HEK293T (cell line): ENCODE results near the gene OR10A3.
A peak's percentile ranks its signal among the peaks of the same experiment; 100 is the strongest.
"Not testable (repeated sequence)": the region's sequence is repeated elsewhere in the genome, so short reads cannot be mapped to it uniquely, and the experiment has no call there.

Experiments
- CTCF ChIA-PET: fragments of 350-600 bp; formaldehyde crosslinking; extraction: SDS; loops from one replicate; lab custom pipeline; 2021; ENCODE audit warnings: antibody characterized with exemption, inconsistent platforms; lab: Yijun Ruan, JAX
- POLR2A ChIA-PET: fragments of 350-600 bp; formaldehyde crosslinking; extraction: SDS; loops from one replicate; lab custom pipeline; 2020; ENCODE audit warnings: antibody characterized with exemption, inconsistent platforms; lab: Yijun Ruan, JAX
- DNase-seq: peaks from one replicate; pipeline ENCODE4 v3.0.0; 2012; ENCODE audit warnings: mixed read lengths; ENCODE audit errors: extremely low spot score
- ARNT ChIP-seq: fragments of 450-650 bp; IDR thresholded peaks from 2 replicates; pipeline ENCODE4 v1.6.1; 2017; ENCODE audit warnings: mild to moderate bottlenecking
- BHLHE40 ChIP-seq: fragments of 450-650 bp; IDR thresholded peaks from 2 replicates; pipeline ENCODE4 v1.6.1; 2016; ENCODE audit warnings: mild to moderate bottlenecking, moderate library complexity, borderline replicate concordance
- CTBP1 ChIP-seq: fragments of 450-650 bp; IDR thresholded peaks from 2 replicates; pipeline ENCODE4 v1.6.1; 2016; ENCODE audit warnings: borderline replicate concordance
- ELF4 ChIP-seq: fragments of 450-650 bp; IDR thresholded peaks from 2 replicates; pipeline ENCODE4 v1.6.1; 2017; ENCODE audit warnings: antibody characterized with exemption
- FOXA1 ChIP-seq: fragments of 450-650 bp; IDR thresholded peaks from 2 replicates; pipeline ENCODE4 v1.6.1; 2016; ENCODE audit warnings: mild to moderate bottlenecking
- FOXK2 ChIP-seq: fragments of 450-650 bp; IDR thresholded peaks from 2 replicates; pipeline ENCODE4 v1.6.1; 2016; ENCODE audit warnings: mild to moderate bottlenecking
- FOXM1 ChIP-seq: fragments of 450-650 bp; IDR thresholded peaks from 2 replicates; pipeline ENCODE4 v1.6.1; 2017; ENCODE audit warnings: mild to moderate bottlenecking, borderline replicate concordance
- HDGF ChIP-seq: fragments of 450-650 bp; IDR thresholded peaks from 2 replicates; pipeline ENCODE4 v1.6.1; 2017; ENCODE audit warnings: antibody characterized with exemption, borderline replicate concordance
- L3MBTL2 ChIP-seq: fragments of 450-650 bp; conservative IDR thresholded peaks from 2 replicates; pipeline ENCODE4 v1.6.1; 2016; ENCODE audit warnings: mild to moderate bottlenecking
- LEF1 ChIP-seq: fragments of 450-650 bp; IDR thresholded peaks from 2 replicates; pipeline ENCODE4 v1.6.1; 2017; ENCODE audit warnings: mild to moderate bottlenecking, borderline replicate concordance
- NFRKB ChIP-seq: fragments of 450-650 bp; IDR thresholded peaks from 2 replicates; pipeline ENCODE4 v1.6.1; 2016; ENCODE audit warnings: mild to moderate bottlenecking, moderate library complexity
- PKNOX1 ChIP-seq: fragments of 450-650 bp; IDR thresholded peaks from 2 replicates; pipeline ENCODE4 v1.6.1; 2016
- SP1 ChIP-seq: fragments of 450-650 bp; IDR thresholded peaks from 2 replicates; pipeline ENCODE4 v1.6.1; 2017
- SUZ12 ChIP-seq: fragments of 450-650 bp; IDR thresholded peaks from 2 replicates; pipeline ENCODE4 v1.6.1; 2016; ENCODE audit warnings: mild to moderate bottlenecking
- TARDBP ChIP-seq: fragments of 450-650 bp; IDR thresholded peaks from 2 replicates; pipeline ENCODE4 v1.6.1; 2016
- ZNF384 ChIP-seq: fragments of 450-650 bp; IDR thresholded peaks from 2 replicates; pipeline ENCODE4 v1.6.1; 2016

OR10A3 gene

GRCh38 chr11:7941608-7942007 is at the start of gene OR10A3:
Gene OR10A3, minus strand, starts transcription at chr11:7941708. Its CDS starts 2,188 bp downstream, at chr11:7939520.
- POLR2A ChIA-PET = no interaction called here
- CTCF ChIA-PET = no interaction called here
- DNase-seq = no peak
- no peak for TF ChIP-seq ELF4
- TF ChIP-seq TARDBP = no peak
- TF ChIP-seq L3MBTL2 = no peak
- no peak for TF ChIP-seq NFRKB
- no peak for TF ChIP-seq CTBP1
- no peak for TF ChIP-seq ARNT
- no peak for TF ChIP-seq BHLHE40
- TF ChIP-seq SP1 = no peak
- TF ChIP-seq SUZ12 = no peak
- no peak for TF ChIP-seq ZNF384
- no peak for TF ChIP-seq PKNOX1
- TF ChIP-seq FOXM1 = no peak
- no peak for TF ChIP-seq LEF1
- TF ChIP-seq HDGF = no peak
- no peak for TF ChIP-seq FOXA1
- no peak for TF ChIP-seq FOXK2

- DNase-seq = not testable (repeated sequence)
- ChIA-PET CTCF (interaction anchor here (0.6 to 2.0 kb wide), 12 partner anchors 10 to 889 kb away, joined by 3 to 22 read pairs (median 6); no protein-coding TSS in a partner anchor), POLR2A (interaction anchor here (1.0 to 1.4 kb wide), 6 partner anchors 9 to 96 kb away, joined by 3 to 10 read pairs (median 6); no protein-coding TSS in a partner anchor)
Observed at GRCh38 chr11:7987560-7987883, 46.0 kb upstream of the OR10A3 start.

GRCh38 chr11:7986768-7987559 is 45.5 kb upstream of the OR10A3 start, which contains the start of gene EIF3F:
Gene EIF3F, plus strand, starts transcription at chr11:7987337. Its CDS starts 16 bp downstream, at chr11:7987353.
- ChIA-PET POLR2A (interaction anchor here (0.6 to 1.4 kb wide), 13 partner anchors 9 to 112 kb away, joined by 3 to 10 read pairs (median 4); no protein-coding TSS in a partner anchor), CTCF (interaction anchor here (0.6 to 2.0 kb wide), 16 partner anchors 9 to 889 kb away, joined by 3 to 22 read pairs (median 6); no protein-coding TSS in a partner anchor)
- TF ChIP-seq L3MBTL2 (peak; percentile 79), PKNOX1 (no peak), CTBP1 (peak; percentile 83), FOXK2 (no peak), FOXM1 (peak; percentile 74), ELF4 (peak; percentile 71), TARDBP (no peak), NFRKB (peak; percentile 90), HDGF (no peak)
- peak; percentile 89 for DNase-seq

GRCh38 chr11:7983832-7984590 is 42.5 kb upstream of the OR10A3 start:
- POLR2A ChIA-PET = no interaction called here
- no peak for DNase-seq
- CTCF ChIA-PET = no interaction called here
- no peak for TF ChIP-seq L3MBTL2
- no peak for TF ChIP-seq ELF4
- no peak for TF ChIP-seq FOXA1
- TF ChIP-seq NFRKB = no peak
- no peak for TF ChIP-seq TARDBP
- TF ChIP-seq LEF1 = no peak
- TF ChIP-seq PKNOX1 = no peak
- no peak for TF ChIP-seq ZNF384
- no peak for TF ChIP-seq CTBP1

- POLR2A ChIA-PET = no interaction called here
- TF ChIP-seq L3MBTL2 (no peak), PKNOX1 (no peak), CTBP1 (no peak), ELF4 (no peak)
- CTCF ChIA-PET = no interaction called here
- no peak for DNase-seq
Observed at GRCh38 chr11:7982582-7983119, 41.1 kb upstream of the OR10A3 start.
